ENCODE results near the gene PDCD10.

Gene PDCD10

DNA sequence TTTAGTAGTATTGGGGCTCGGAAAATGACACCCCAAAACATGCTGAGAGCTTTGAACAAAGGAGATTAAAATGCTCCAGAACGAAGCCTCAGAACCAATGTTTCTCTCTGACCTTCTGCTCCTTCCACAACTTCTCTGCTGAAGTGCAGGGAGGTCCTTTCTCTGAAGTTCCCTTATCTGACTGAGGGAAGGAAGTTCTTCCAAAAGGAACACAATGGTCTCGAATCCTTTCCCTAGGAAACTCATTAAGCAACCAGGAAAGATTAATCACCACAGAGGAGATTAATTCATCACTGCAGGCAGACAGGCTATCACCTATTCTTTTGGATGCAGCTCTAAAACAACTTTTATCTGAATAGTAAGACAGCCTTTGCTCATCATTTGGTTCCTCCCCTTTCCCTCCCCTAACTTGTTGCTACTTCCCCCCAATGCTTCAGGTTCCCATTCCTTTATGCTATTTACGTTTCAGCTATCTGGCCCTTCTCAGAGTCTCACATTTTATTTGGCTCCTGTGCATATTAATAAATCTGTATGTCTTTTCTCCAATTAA lies 62.7 kb downstream of the PDCD10 start:
- no peak for TF ChIP-seq FOXM1 (IDR thresholded peaks at IDR 0.05; ENCODE audit: borderline replicate concordance, low read depth)
- no peak for TF ChIP-seq TCF12 (IDR thresholded peaks at IDR 0.05; ENCODE audit: low read depth)
- no peak for TF ChIP-seq YY1 (IDR thresholded peaks at IDR 0.05; ENCODE audit: low read depth)
- no peak for TF ChIP-seq NFIC (IDR thresholded peaks at IDR 0.05)
- no peak for TF ChIP-seq RAD21 (IDR thresholded peaks at IDR 0.05; ENCODE audit: low read depth)
- TF ChIP-seq, protein P1, sequence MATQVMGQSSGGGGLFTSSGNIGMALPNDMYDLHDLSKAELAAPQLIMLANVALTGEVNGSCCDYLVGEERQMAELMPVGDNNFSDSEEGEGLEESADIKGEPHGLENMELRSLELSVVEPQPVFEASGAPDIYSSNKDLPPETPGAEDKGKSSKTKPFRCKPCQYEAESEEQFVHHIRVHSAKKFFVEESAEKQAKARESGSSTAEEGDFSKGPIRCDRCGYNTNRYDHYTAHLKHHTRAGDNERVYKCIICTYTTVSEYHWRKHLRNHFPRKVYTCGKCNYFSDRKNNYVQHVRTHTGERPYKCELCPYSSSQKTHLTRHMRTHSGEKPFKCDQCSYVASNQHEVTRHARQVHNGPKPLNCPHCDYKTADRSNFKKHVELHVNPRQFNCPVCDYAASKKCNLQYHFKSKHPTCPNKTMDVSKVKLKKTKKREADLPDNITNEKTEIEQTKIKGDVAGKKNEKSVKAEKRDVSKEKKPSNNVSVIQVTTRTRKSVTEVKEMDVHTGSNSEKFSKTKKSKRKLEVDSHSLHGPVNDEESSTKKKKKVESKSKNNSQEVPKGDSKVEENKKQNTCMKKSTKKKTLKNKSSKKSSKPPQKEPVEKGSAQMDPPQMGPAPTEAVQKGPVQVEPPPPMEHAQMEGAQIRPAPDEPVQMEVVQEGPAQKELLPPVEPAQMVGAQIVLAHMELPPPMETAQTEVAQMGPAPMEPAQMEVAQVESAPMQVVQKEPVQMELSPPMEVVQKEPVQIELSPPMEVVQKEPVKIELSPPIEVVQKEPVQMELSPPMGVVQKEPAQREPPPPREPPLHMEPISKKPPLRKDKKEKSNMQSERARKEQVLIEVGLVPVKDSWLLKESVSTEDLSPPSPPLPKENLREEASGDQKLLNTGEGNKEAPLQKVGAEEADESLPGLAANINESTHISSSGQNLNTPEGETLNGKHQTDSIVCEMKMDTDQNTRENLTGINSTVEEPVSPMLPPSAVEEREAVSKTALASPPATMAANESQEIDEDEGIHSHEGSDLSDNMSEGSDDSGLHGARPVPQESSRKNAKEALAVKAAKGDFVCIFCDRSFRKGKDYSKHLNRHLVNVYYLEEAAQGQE (IDR thresholded peaks at IDR 0.05; ENCODE audit: low read depth), result no peak
- TF ChIP-seq, protein P2, sequence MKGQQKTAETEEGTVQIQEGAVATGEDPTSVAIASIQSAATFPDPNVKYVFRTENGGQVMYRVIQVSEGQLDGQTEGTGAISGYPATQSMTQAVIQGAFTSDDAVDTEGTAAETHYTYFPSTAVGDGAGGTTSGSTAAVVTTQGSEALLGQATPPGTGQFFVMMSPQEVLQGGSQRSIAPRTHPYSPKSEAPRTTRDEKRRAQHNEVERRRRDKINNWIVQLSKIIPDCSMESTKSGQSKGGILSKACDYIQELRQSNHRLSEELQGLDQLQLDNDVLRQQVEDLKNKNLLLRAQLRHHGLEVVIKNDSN (IDR thresholded peaks at IDR 0.05), result no peak
- no peak for TF ChIP-seq TAF1 (IDR thresholded peaks at IDR 0.05; ENCODE audit: low read depth)
- TF ChIP-seq, protein P3, sequence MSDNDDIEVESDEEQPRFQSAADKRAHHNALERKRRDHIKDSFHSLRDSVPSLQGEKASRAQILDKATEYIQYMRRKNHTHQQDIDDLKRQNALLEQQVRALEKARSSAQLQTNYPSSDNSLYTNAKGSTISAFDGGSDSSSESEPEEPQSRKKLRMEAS (IDR thresholded peaks at IDR 0.05), result no peak
- no peak for TF ChIP-seq EP300 (IDR thresholded peaks at IDR 0.05; ENCODE audit: borderline replicate concordance)
- no peak for TF ChIP-seq CREB1 (IDR thresholded peaks at IDR 0.05; ENCODE audit: low read depth)
- TF ChIP-seq EGR1 (IDR thresholded peaks at IDR 0.05), result no peak
- TF ChIP-seq CEBPB (IDR thresholded peaks at IDR 0.05), result no peak
- TF ChIP-seq ZBTB7A (IDR thresholded peaks at IDR 0.05; ENCODE audit: low read depth), result no peak
- TF ChIP-seq TEAD4 (IDR thresholded peaks at IDR 0.05), result no peak

DNA sequence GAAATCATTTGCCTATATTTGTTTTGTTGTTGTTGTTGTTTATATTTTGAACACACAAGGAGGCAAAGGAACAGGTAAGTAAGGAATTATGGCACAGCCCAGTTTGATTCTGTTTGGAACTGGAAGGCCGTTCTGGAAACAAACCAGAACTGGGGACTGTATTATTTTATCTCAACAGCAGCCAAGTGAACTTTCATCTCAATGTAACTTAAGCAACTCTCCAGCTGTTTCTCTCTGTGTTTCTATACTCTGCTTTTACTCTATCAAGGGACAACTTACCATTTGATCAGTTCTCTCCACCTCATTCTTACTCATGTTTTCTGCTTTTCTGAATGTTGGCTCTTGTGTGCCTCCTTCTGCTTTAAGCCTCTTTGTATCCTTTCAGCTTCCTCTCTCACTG lies 65.0 kb downstream of the PDCD10 start:
- TF ChIP-seq, protein P1 (IDR thresholded peaks at IDR 0.05; ENCODE audit: low read depth), result no peak
- TF ChIP-seq CREB1 (IDR thresholded peaks at IDR 0.05; ENCODE audit: low read depth) (no peak), CEBPB (IDR thresholded peaks at IDR 0.05) (no peak), RAD21 (IDR thresholded peaks at IDR 0.05; ENCODE audit: low read depth) (no peak), TEAD4 (IDR thresholded peaks at IDR 0.05) (no peak), EGR1 (IDR thresholded peaks at IDR 0.05) (no peak), NFIC (IDR thresholded peaks at IDR 0.05) (no peak), ZBTB7A (IDR thresholded peaks at IDR 0.05; ENCODE audit: low read depth) (no peak), YY1 (IDR thresholded peaks at IDR 0.05; ENCODE audit: low read depth) (no peak), FOXM1 (IDR thresholded peaks at IDR 0.05; ENCODE audit: borderline replicate concordance, low read depth) (no peak)

DNA sequence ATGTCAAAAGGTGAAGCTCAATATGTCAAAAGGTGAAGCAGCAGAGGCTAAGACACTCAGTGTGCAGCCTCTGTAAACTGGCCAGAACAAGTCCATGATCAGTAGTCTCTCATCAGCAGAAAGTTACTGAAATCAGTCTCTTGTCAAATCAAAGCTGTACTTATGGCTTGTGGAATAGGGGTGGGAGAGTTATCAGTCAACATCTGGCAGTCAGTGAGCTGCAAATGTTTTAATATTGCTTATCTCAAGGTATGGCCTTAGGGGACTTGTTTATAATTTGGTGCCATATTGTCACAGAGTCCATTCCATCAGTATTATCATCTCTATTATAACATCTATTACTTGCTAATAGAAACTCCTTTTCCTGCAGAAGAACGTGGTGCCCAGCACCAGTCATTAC lies 66.0 kb downstream of the PDCD10 start:
- TF ChIP-seq EGR1 (IDR thresholded peaks at IDR 0.05), result no peak
- no peak for TF ChIP-seq YY1 (IDR thresholded peaks at IDR 0.05; ENCODE audit: low read depth)
- TF ChIP-seq ZBTB7A (IDR thresholded peaks at IDR 0.05; ENCODE audit: low read depth), result no peak
- TF ChIP-seq RAD21 (IDR thresholded peaks at IDR 0.05; ENCODE audit: low read depth), result no peak
- no peak for TF ChIP-seq TEAD4 (IDR thresholded peaks at IDR 0.05)

DNA sequence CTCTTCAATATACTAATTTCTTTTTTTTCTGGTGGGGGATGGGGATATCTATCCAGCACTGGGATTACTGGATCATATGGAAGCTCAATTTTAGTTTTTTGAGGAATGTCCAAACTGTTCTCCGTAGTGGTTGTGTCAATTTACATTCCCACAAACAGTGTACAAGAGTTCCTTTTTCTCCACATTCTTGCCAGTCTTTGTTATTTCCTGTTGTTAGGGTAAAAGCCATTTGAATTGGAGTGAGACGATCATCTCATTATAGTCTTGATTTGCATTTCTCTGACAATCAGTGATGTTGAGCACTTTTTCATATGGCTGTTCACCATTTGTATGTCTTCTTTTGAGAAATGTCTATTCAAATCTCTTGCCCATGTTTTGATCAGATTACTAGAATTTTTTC lies 68.1 kb downstream of the PDCD10 start:
- TF ChIP-seq FOXM1 (IDR thresholded peaks at IDR 0.05; ENCODE audit: borderline replicate concordance, low read depth) (no peak), CEBPB (IDR thresholded peaks at IDR 0.05) (no peak), ZBTB7A (IDR thresholded peaks at IDR 0.05; ENCODE audit: low read depth) (no peak), TCF12 (IDR thresholded peaks at IDR 0.05; ENCODE audit: low read depth) (no peak), NFIC (IDR thresholded peaks at IDR 0.05) (no peak), TEAD4 (IDR thresholded peaks at IDR 0.05) (no peak), CREB1 (IDR thresholded peaks at IDR 0.05; ENCODE audit: low read depth) (no peak), EP300 (IDR thresholded peaks at IDR 0.05; ENCODE audit: borderline replicate concordance) (no peak), EGR1 (IDR thresholded peaks at IDR 0.05) (no peak), YY1 (IDR thresholded peaks at IDR 0.05; ENCODE audit: low read depth) (no peak), RAD21 (IDR thresholded peaks at IDR 0.05; ENCODE audit: low read depth) (no peak), TAF1 (IDR thresholded peaks at IDR 0.05; ENCODE audit: low read depth) (no peak)
- TF ChIP-seq, protein P2 (IDR thresholded peaks at IDR 0.05), result no peak
- TF ChIP-seq, protein P1 (IDR thresholded peaks at IDR 0.05; ENCODE audit: low read depth), result no peak
- TF ChIP-seq, protein P3 (IDR thresholded peaks at IDR 0.05), result no peak
